Stimulated activated CD8-positive, alpha-beta memory T cell treated with anti-CD3 and anti-CD28 coated beads, Interleukin-15, amount 100 ng/mL, for 48 hours (primary cell): ENCODE measurements around the gene GTF3C2.
"Not testable (repeated sequence)": the region's sequence is repeated elsewhere in the genome, so short reads cannot be mapped to it uniquely, and the experiment has no call there.

ENCODE experiments used
- DNase-seq, 2 donors: peaks; one replicate each; pipeline ENCODE4 v3.0.0-alpha.2; 2020; ENCODE audit warnings: low read depth in 2 of 2

Gene GTF3C2

DNA sequence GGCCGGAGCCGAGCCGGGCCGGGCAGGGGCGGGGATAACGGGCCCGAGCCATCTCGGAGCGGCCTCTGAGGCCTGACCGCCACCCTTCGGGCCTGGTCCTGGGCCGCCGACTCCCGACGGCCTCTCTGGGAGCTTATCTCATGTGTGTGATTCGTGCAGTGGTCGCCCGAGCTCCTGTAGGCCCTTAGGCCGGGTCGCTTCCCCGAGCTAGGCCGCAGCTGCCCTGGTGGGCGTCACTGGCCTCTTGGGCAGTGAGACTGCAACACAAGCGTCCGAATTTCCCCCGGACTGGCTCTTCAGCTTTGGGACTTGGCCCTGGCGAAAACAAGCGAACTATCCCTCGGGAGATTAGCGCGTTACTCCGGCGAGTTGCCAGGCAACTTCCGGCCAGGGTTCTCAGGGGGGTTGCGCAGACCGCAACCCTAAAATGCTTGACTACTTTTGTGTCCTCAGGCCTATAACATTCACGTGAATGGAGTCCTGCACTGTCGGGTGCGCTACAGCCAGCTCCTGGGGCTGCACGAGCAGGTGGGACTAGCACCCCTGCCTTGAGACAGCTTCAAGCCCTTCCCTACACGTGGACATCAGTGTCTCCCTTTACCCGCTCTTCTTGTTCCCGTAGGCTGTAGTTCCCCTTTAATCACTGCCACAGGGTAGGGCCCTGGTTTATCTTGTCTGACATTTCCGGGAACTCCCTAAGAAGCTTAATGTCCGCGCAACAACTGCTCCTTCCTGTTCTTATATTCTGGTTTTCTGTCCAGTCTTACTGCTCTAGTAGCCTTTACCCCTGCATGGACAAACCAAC is 14.5 kb upstream of the GTF3C2 start:
- DNase-seq: no peak

DNA sequence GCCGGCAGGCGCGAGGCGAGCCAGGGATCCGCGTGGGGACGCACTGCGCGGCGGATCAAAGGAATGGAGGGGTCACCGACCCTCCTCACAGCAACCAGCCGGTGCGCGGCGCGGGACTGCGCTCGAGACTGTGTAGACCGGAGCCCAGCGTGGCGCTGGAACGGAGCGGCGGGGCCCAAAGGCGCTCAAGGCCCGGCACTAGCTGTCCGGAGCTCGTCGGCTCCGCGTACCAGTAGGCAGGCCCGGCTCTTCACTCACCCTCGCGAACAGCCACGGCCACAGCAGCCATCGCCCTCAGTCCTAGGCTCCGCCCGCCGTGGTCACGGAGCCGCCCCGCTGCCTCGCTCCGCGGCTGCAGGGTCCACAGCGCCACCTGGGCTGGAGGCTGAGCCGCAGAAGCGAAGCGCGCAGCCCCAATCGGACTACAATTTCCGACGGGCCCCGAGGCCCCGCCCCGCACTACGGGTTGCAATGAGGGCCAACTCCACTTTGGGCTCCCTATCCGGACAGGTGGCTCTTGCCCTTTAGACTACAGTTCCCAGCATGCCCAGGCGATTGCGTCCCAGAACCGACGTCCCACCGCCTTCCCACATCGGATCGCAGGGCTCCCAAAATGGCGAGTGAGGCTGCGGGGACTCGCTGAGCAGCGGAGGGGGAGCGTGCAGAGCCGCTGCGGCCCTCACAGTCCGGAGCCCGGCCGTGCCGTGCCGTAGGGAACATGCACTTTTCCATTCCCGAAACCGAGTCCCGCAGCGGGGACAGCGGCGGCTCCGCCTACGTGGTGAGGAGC is 13.7 kb upstream of the GTF3C2 start, which contains the start of the genes EIF2B4 and SNX17:
Gene EIF2B4 (minus strand): TSS at position 313 of the 790 bp plus-strand sequence. CDS start 24 bp downstream, at position 289.
Gene SNX17 (plus strand): TSS at position 591 of the 790 bp plus-strand sequence. CDS start 128 bp downstream, at position 719.
- peak; percentile 99 to 100 for DNase-seq

DNA sequence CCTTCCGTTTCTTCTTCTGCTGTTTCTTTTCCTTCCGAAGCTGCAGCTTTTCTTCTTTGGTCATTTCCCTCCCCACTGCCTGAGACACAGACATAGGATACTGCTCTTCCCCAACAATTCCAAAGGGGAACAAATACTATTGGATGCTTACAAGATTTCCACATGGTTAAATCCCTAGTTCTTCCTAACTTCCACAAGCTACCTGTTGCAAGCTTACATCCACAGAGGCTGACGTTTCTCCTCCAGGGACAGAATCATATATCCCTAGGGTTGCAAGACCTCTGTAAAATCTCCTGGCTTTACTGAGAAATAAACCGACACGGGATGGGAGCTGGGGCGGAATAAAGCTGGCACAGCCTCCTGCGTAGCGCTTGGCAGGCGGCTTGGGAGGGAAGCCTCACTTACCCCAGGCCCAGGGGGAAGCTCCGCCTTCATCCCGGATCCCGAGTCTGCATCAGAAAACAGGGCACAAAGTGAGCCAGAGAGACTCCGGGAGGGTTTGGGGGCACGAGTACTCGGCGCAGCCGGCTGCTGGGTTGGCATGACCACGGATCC is 13.0 kb upstream of the GTF3C2 start:
- no peak for DNase-seq

- DNase-seq: no peak
These were observed 7.4 kb upstream of the GTF3C2 start for GRCh38 chr2:27363933-27364332.

GRCh38 chr2:27362678-27363420 is 6.3 kb upstream of the GTF3C2 start:
- DNase-seq: no peak

DNA sequence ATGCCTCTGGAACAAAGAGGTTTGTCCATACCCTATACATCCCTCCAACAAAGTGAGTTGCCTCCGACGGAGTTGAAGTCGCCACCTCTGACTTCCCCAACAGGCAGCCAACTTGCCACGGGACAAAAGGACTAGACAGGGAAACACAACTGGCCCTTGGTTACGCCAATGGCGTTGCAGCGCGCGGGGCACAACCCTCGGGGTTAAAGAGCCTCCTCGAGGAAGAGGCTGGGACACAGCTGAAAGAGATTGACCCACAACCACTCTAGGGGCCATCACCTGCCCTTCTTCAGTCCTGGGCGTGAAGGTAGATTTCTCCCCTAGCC is 545 bp downstream of the GTF3C2 start:
- peak in 1 of 2 donors; percentile 42 for DNase-seq

- no peak for DNase-seq
These were observed 2.0 kb downstream of the GTF3C2 start for GRCh38 chr2:27354597-27354927.

DNA sequence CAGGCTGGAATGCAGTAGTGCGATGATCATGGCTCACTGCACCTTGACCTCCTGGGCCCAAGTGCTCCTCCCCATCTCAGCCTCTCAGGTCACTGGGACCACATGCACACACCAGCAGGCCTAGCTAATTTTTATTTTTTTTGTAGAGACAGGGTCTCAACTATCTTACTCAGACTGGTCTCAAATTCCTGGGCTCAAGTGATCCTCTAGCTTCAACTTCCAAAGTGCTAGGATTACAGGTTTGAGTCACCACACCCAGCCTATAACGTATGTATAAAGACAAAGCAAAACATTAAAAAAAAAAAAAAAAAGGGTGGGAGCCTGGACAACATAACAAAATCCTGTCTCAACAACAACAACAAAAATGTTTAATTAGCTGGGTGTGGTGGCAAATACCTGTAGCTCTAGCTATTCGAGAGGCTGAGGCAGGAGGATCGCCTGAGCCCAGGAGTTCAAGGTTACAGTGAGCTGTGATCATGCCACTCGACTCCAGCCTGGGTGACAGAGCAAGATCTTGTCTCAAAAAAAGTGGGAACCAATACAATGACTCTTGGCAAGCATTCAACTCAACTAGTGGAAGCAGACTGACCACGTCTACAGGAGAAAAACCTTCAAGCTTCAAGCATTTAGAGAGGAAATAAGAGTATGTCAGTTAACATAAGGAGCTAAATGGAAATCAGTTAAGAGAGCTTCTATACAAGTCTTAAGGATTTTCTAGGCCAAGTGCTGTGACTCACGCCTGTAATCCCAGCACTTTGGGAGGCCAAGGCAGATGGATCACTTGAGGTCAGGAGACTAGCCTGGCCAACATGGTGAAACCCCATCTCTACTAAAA is 2.6 kb downstream of the GTF3C2 start:
- DNase-seq: no peak

GRCh38 chr2:27353386-27353761 is 3.2 kb downstream of the GTF3C2 start:
- not testable (repeated sequence) for DNase-seq

DNA sequence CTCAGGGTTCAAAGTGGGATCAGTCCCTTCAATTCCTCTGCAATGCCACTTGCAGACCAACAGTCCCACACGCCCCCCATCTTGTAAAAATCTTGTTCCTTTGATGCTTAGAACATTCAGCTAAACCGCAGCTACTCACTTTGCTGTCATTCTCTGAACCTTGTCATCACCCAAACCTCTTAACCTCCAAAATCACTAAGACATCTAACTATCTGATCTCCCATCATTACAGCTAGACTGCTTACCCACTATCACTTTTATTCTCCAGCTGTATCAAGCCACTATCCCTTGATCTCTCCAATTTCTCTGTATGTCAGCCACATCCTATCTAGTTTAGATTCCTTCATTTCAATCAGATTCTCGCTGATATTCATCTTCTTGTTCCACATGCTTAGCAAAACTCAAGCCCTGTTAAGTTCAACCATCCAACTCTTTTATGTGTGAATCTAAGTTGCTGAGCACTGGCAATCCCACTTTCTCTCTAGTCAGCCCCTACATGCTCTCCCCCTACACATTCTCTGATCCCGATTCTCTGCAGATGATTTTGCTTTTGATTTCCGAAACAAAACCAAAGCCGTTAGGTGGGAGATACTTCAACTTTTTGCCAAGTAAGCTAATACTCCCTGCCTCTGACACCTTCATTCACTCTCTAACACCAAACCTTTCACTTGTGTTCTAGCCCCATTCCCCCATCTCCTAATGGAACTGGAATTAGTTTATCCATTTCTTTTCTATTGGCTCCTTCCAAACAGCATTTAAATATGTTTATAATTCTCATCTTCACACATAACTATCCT is 4.6 kb downstream of the GTF3C2 start:
- DNase-seq: no peak

DNA sequence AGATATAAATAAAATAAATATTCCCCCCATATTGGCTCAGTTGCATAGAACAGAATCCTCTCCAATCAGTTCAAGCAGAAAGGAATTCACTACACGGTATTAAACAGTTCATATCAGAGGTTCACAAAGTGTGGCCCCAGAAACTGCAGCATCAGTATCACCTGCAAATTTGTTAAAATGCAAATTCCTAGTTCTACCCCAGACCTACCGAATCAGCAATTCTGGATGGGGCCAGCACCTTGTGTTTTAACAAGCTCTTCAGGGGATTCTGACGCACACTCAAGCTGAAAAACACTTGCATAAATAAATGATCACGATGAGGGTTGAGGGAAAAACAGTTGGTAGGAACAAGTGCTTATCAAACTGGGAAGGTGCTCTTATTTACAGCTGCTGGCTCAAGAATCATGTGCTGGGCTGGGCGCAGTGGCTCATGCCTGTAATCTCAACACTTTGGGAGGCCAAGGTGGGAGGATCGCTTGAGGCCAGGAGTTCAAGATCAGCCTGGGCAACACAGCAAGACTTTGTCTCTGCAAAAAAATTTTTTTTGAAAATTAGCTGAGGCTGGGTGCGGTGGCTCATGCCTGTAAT is 6.4 kb downstream of the GTF3C2 start:
- no peak for DNase-seq

- DNase-seq: no peak
These were observed 8.9 kb downstream of the GTF3C2 start for GRCh38 chr2:27347641-27348040.

- DNase-seq: no peak
These were observed 20.4 kb downstream of the GTF3C2 start for GRCh38 chr2:27336173-27336572.

DNA sequence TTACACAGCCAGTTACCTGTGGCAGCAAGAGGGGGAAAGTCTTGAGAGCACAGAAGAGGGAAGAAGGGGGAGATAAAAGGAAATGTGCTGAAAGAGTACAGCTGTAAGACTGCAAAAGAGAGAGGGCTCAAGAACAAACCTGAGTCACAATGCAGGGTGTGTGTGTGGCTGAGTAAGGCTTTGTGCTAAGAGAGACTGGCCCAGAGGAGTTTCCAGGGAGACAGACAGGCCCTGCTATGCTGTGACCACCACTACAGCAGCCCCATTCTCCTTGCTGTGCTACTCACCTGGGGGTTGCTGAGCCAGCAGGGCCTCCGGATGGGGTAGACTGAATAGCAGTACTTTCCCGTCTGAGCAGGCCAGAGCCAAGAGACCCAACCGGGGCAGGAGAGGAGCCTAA is 21.3 kb downstream of the GTF3C2 start:
- DNase-seq: no peak

GRCh38 chr2:27324720-27325119 is 31.8 kb downstream of the GTF3C2 start:
- DNase-seq: no peak

DNA sequence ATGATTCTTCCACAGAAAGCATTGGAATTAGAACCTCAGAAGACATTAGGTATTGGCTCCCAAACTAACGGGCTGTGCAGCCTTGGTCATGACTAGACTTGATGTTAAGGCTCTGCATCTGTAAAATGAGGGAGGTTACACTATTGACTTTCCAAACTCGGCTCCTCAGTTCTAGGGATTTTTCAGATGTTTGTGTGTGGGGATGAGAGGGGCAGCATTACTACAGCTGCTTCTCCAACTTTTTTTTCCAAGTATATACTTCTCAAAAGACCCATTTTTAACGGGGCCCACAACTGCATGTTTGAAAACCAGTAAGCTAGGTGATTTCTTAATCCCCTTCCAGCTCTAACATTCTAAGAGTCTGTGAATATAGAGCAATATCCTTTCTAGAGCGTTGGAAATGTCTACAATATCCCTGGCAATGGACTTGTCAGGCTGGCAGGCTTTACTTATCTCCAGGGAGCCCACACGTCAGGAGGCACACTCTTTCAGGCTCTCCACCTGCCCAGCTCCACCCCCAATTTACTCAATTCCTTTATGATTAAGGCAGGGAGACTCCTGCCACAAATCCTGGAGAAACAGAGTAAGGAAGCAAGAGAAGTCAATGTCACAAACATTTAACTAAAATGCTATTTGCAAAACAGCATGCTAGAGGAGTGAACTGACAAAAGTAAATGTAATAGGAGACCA is 32.8 kb downstream of the GTF3C2 start:
- DNase-seq: no peak

GRCh38 chr2:27322766-27323595 is 33.6 kb downstream of the GTF3C2 start, which contains the start of gene MPV17:
Gene MPV17, minus strand, starts transcription at chr2:27323097. Its CDS starts 580 bp downstream, at chr2:27322517.
- DNase-seq: peak; percentile 79 to 81

DNA sequence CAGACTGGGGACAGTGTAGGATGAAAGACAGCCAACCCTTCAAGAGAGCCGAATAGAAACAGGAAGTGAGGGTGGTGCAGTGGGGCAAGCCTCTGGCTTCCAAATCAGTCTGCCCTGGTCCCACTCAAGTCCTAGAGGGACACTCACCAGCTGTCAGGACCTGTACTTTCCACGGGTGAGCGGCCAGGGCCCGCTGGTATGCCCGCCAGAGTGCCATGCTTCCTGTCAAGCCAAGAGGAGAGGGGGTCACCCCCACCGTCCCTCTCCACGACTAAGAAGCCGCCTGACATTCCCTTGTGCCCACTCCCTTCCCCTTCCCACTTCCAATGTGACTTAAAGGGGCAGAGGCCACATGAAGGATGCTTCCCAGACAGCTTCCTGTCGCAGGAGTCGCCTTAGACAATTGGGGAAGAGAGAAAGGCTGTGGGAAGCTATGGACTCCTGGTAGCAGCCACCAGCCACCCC is 34.2 kb downstream of the GTF3C2 start:
- no peak for DNase-seq
